SK-N-SH (cell line): ENCODE data around the gene ABCA7.

Experiments
- EP300 ChIP-seq, 2 experiments: IDR thresholded peaks; 2 replicates each; pipeline versions ENCODE4 v1.4.0 to v1.6.1; 2012; ENCODE audit warnings: borderline replicate concordance in 1 of 2, low read depth in 1 of 2, low read length in 1 of 2
- POLR2AphosphoS5 ChIP-seq: IDR thresholded peaks from 2 replicates; pipeline ENCODE4 v1.6.1; 2012; ENCODE audit warnings: low read depth, low read length
- RAD21 ChIP-seq: IDR thresholded peaks from 2 replicates; pipeline ENCODE4 v1.6.1; 2012; ENCODE audit warnings: mild to moderate bottlenecking, low read length
- RFX5 ChIP-seq: IDR thresholded peaks from 2 replicates; pipeline ENCODE4 v1.6.1; 2012; ENCODE audit warnings: mild to moderate bottlenecking, improper control_type of control experiment, low read length
- SIN3A ChIP-seq: IDR thresholded peaks from 2 replicates; pipeline ENCODE4 v1.6.1; 2012; ENCODE audit warnings: low read depth, mild to moderate bottlenecking, low read length, moderate library complexity, borderline replicate concordance
- SMC3 ChIP-seq: IDR thresholded peaks from 2 replicates; pipeline ENCODE4 v1.6.1; 2012; ENCODE audit warnings: low read depth, low read length, improper control_type of control experiment
- TAF1 ChIP-seq: IDR thresholded peaks from 2 replicates; pipeline ENCODE4 v1.6.1; 2012; ENCODE audit warnings: low read depth, mild to moderate bottlenecking, low read length, moderate library complexity, borderline replicate concordance
- YY1 ChIP-seq: IDR thresholded peaks from 2 replicates; pipeline ENCODE4 v1.4.0; 2012; ENCODE audit warnings: low read depth, mild to moderate bottlenecking
- TF ChIP-seq, protein P1 (sequence below): fragments of 200-600 bp; sonication (generic); IDR thresholded peaks from 2 replicates; pipeline ENCODE4 v1.6.1; 2017; ENCODE audit warnings: antibody characterized with exemption, mild to moderate bottlenecking, moderate library complexity
- TF ChIP-seq, protein P2 (sequence below): fragments of 150-350 bp; IDR thresholded peaks from 2 replicates; pipeline ENCODE4 v1.6.1; 2016; ENCODE audit warnings: mild to moderate bottlenecking, low read depth, low read length
- TF ChIP-seq, protein P3 (sequence below): IDR thresholded peaks from 2 replicates; pipeline ENCODE4 v1.6.1; 2012; ENCODE audit warnings: mild to moderate bottlenecking, low read depth, low read length, moderate library complexity
- TF ChIP-seq, protein P4 (sequence below): IDR thresholded peaks from 2 replicates; pipeline ENCODE4 v1.4.0; 2012; ENCODE audit warnings: low read depth
- TF ChIP-seq, protein P5 (sequence below): fragments of 150-350 bp; IDR thresholded peaks from 2 replicates; pipeline ENCODE4 v1.6.1; 2017; ENCODE audit warnings: antibody characterized with exemption, low read length, low read depth, borderline replicate concordance
- TF ChIP-seq, protein P6 (sequence below): IDR thresholded peaks from 2 replicates; pipeline ENCODE4 v1.4.0; 2012; ENCODE audit warnings: low read depth, borderline replicate concordance

DNA sequence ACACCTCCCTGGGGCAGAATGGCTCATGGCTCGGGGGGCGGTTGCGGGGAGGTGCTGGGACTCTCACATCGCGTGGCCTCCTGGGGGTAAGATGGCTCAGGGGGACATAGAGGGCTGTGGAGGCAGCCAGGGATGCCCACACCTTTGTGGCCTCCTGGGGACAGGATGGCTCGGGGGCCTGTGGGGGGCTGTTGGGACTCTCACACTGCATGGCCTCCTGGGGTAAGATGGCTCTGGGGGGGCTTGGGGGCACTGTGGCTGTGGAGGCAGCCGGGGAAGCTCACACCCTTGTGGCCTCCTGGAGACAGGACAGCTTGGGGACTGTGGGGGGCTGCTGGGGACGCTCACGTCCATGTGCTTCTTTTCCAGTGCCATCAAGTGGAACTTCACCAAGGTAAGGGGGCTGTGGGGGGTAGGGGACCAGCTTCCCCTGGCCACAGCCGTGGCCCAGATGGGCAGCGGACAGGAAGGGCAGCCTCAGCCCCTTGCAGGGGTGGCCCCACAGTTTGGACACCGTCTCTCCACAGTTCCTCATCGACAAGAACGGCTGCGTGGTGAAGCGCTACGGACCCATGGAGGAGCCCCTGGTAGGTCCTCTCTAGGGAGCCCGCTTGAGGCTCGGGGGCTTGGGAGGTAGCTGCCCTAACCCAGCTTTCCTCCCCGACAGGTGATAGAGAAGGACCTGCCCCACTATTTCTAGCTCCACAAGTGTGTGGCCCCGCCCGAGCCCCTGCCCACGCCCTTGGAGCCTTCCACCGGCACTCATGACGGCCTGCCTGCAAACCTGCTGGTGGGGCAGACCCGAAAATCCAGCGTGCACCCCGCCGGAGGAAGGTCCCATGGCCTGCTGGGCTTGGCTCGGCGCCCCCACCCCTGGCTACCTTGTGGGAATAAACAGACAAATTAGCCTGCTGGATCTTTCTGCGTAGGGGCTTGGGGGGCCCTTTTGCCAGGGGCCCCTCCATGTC lies 66.2 kb downstream of the ABCA7 start:
- TF ChIP-seq, protein P1, sequence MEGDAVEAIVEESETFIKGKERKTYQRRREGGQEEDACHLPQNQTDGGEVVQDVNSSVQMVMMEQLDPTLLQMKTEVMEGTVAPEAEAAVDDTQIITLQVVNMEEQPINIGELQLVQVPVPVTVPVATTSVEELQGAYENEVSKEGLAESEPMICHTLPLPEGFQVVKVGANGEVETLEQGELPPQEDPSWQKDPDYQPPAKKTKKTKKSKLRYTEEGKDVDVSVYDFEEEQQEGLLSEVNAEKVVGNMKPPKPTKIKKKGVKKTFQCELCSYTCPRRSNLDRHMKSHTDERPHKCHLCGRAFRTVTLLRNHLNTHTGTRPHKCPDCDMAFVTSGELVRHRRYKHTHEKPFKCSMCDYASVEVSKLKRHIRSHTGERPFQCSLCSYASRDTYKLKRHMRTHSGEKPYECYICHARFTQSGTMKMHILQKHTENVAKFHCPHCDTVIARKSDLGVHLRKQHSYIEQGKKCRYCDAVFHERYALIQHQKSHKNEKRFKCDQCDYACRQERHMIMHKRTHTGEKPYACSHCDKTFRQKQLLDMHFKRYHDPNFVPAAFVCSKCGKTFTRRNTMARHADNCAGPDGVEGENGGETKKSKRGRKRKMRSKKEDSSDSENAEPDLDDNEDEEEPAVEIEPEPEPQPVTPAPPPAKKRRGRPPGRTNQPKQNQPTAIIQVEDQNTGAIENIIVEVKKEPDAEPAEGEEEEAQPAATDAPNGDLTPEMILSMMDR, result no peak
- TF ChIP-seq RFX5 (no peak), SMC3 (no peak), TAF1 (no peak), RAD21 (no peak), YY1 (no peak), EP300 (IDR thresholded peaks at IDR 0.05; ENCODE audit: borderline replicate concordance in 1 of 2, low read depth in 1 of 2, low read length in 1 of 2) (no peak), SIN3A (no peak), POLR2AphosphoS5 (no peak)
- TF ChIP-seq, protein P2, sequence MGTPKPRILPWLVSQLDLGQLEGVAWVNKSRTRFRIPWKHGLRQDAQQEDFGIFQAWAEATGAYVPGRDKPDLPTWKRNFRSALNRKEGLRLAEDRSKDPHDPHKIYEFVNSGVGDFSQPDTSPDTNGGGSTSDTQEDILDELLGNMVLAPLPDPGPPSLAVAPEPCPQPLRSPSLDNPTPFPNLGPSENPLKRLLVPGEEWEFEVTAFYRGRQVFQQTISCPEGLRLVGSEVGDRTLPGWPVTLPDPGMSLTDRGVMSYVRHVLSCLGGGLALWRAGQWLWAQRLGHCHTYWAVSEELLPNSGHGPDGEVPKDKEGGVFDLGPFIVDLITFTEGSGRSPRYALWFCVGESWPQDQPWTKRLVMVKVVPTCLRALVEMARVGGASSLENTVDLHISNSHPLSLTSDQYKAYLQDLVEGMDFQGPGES, result no peak
- TF ChIP-seq, protein P3, sequence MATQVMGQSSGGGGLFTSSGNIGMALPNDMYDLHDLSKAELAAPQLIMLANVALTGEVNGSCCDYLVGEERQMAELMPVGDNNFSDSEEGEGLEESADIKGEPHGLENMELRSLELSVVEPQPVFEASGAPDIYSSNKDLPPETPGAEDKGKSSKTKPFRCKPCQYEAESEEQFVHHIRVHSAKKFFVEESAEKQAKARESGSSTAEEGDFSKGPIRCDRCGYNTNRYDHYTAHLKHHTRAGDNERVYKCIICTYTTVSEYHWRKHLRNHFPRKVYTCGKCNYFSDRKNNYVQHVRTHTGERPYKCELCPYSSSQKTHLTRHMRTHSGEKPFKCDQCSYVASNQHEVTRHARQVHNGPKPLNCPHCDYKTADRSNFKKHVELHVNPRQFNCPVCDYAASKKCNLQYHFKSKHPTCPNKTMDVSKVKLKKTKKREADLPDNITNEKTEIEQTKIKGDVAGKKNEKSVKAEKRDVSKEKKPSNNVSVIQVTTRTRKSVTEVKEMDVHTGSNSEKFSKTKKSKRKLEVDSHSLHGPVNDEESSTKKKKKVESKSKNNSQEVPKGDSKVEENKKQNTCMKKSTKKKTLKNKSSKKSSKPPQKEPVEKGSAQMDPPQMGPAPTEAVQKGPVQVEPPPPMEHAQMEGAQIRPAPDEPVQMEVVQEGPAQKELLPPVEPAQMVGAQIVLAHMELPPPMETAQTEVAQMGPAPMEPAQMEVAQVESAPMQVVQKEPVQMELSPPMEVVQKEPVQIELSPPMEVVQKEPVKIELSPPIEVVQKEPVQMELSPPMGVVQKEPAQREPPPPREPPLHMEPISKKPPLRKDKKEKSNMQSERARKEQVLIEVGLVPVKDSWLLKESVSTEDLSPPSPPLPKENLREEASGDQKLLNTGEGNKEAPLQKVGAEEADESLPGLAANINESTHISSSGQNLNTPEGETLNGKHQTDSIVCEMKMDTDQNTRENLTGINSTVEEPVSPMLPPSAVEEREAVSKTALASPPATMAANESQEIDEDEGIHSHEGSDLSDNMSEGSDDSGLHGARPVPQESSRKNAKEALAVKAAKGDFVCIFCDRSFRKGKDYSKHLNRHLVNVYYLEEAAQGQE, result no peak
- TF ChIP-seq, protein P4, sequence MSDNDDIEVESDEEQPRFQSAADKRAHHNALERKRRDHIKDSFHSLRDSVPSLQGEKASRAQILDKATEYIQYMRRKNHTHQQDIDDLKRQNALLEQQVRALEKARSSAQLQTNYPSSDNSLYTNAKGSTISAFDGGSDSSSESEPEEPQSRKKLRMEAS, result no peak
- TF ChIP-seq, protein P5, sequence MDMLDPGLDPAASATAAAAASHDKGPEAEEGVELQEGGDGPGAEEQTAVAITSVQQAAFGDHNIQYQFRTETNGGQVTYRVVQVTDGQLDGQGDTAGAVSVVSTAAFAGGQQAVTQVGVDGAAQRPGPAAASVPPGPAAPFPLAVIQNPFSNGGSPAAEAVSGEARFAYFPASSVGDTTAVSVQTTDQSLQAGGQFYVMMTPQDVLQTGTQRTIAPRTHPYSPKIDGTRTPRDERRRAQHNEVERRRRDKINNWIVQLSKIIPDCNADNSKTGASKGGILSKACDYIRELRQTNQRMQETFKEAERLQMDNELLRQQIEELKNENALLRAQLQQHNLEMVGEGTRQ, result no peak
- TF ChIP-seq, protein P6, sequence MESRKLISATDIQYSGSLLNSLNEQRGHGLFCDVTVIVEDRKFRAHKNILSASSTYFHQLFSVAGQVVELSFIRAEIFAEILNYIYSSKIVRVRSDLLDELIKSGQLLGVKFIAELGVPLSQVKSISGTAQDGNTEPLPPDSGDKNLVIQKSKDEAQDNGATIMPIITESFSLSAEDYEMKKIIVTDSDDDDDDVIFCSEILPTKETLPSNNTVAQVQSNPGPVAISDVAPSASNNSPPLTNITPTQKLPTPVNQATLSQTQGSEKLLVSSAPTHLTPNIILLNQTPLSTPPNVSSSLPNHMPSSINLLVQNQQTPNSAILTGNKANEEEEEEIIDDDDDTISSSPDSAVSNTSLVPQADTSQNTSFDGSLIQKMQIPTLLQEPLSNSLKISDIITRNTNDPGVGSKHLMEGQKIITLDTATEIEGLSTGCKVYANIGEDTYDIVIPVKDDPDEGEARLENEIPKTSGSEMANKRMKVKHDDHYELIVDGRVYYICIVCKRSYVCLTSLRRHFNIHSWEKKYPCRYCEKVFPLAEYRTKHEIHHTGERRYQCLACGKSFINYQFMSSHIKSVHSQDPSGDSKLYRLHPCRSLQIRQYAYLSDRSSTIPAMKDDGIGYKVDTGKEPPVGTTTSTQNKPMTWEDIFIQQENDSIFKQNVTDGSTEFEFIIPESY, result no peak
